ENCODE data around the gene SMARCE1.

DNA sequence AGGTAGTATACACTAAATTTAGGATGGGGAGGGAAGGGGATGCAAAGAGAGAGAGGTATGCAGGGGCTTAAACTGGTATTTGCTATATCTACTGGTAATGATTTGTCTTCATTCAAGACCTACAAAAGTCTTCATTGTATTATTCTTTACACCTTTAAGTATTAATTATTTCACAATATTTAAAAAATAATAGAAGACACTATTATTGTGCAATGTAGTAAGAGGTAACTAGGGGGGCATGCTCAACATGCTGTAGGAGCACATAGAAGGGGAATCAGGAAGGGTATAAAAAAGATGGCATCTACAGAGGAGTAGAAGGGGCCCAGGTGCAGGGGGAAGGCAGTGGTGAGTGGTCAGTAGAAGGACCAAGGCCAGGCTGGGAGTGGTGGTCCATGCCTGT lies 67.5 kb downstream of the SMARCE1 start:
- no peak for TF ChIP-seq POLR2A (IDR thresholded peaks at IDR 0.05)
- TF ChIP-seq, protein P1, sequence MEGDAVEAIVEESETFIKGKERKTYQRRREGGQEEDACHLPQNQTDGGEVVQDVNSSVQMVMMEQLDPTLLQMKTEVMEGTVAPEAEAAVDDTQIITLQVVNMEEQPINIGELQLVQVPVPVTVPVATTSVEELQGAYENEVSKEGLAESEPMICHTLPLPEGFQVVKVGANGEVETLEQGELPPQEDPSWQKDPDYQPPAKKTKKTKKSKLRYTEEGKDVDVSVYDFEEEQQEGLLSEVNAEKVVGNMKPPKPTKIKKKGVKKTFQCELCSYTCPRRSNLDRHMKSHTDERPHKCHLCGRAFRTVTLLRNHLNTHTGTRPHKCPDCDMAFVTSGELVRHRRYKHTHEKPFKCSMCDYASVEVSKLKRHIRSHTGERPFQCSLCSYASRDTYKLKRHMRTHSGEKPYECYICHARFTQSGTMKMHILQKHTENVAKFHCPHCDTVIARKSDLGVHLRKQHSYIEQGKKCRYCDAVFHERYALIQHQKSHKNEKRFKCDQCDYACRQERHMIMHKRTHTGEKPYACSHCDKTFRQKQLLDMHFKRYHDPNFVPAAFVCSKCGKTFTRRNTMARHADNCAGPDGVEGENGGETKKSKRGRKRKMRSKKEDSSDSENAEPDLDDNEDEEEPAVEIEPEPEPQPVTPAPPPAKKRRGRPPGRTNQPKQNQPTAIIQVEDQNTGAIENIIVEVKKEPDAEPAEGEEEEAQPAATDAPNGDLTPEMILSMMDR (IDR thresholded peaks at IDR 0.05) = no peak
- TF ChIP-seq POLR2AphosphoS5 (IDR thresholded peaks at IDR 0.05) = no peak

Data from stomach (tissue), 4 donors.